ENCODE results near the gene CIROP.
A peak's percentile ranks its signal among the peaks of the same experiment; 100 is the strongest.

Gene CIROP

GRCh38 chr14:23066368-23066767 lies 38.4 kb downstream of the CIROP start:
- FAIRE-seq = no peak

GRCh38 chr14:23063601-23064000 lies 41.2 kb downstream of the CIROP start:
- FAIRE-seq = no peak

GRCh38 chr14:23062002-23062401 lies 42.8 kb downstream of the CIROP start:
- no peak for FAIRE-seq

- FAIRE-seq = no peak
Observed at GRCh38 chr14:23060536-23061260, 44.1 kb downstream of the CIROP start.

GRCh38 chr14:23058654-23059504 lies 45.9 kb downstream of the CIROP start:
- no peak for FAIRE-seq

- peak; percentile 42 for FAIRE-seq
Observed at GRCh38 chr14:23057757-23058653, 46.8 kb downstream of the CIROP start.

GRCh38 chr14:23056956-23057756 lies 47.6 kb downstream of the CIROP start, which contains the start of gene CDH24:
Gene CDH24 (minus strand): TSS chr14:23057520. CDS start chr14:23055733, 1,787 bp downstream.
- FAIRE-seq = no peak

- no peak for FAIRE-seq
Observed at GRCh38 chr14:23056145-23056955, 48.4 kb downstream of the CIROP start.

- no peak for FAIRE-seq
Observed at GRCh38 chr14:23055621-23056144, 49.1 kb downstream of the CIROP start.

GRCh38 chr14:23055147-23055550 lies 49.6 kb downstream of the CIROP start:
- FAIRE-seq = no peak

- no peak for FAIRE-seq
Observed at GRCh38 chr14:23054000-23054811, 50.6 kb downstream of the CIROP start.

- no peak for FAIRE-seq
Observed at GRCh38 chr14:23053426-23053825, 51.4 kb downstream of the CIROP start.

GRCh38 chr14:23052671-23053070 lies 52.1 kb downstream of the CIROP start:
- no peak for FAIRE-seq

- FAIRE-seq = no peak
Observed at GRCh38 chr14:23052182-23052623, 52.6 kb downstream of the CIROP start.

GRCh38 chr14:23051141-23052057 lies 53.4 kb downstream of the CIROP start:
- no peak for FAIRE-seq

Measured in G401.6 (cell line).